Stimulated activated CD8-positive, alpha-beta memory T cell treated with anti-CD3 and anti-CD28 coated beads, Interleukin-4, amount 100 ng/mL, for 24 hours (primary cell): ENCODE data around the gene SSB.
"Not testable (repeated sequence)": the region's sequence is repeated elsewhere in the genome, so short reads cannot be mapped to it uniquely, and the experiment has no call there.

Source experiments
- DNase-seq: peaks from one replicate; pipeline ENCODE4 v3.0.0-alpha.2; 2020; ENCODE audit warnings: low read depth

Gene SSB

GRCh38 chr2:169782513-169782912, 16.2 kb upstream of the SSB start:
- no peak for DNase-seq

GRCh38 chr2:169790581-169790980, 8.1 kb upstream of the SSB start:
- no peak for DNase-seq

- DNase-seq, result no peak
Measured at GRCh38 chr2:169795181-169795580, 3.5 kb upstream of the SSB start.

GRCh38 chr2:169796441-169796840, 2.2 kb upstream of the SSB start:
- DNase-seq, result no peak

GRCh38 chr2:169797601-169798000, 1.1 kb upstream of the SSB start:
- DNase-seq, result no peak

- DNase-seq, result no peak
Measured at GRCh38 chr2:169798397-169798717, 314 bp upstream of the SSB start.

- no peak for DNase-seq
Measured at GRCh38 chr2:169803480-169803879, 4.8 kb downstream of the SSB start.

- no peak for DNase-seq
Measured at GRCh38 chr2:169806586-169806985, 7.9 kb downstream of the SSB start.

GRCh38 chr2:169808221-169808620, 9.6 kb downstream of the SSB start:
- DNase-seq, result no peak

GRCh38 chr2:169815849-169816248, 17.2 kb downstream of the SSB start:
- DNase-seq, result no peak

GRCh38 chr2:169816961-169817360, 18.3 kb downstream of the SSB start:
- DNase-seq, result not testable (repeated sequence)

GRCh38 chr2:169817369-169817768, 18.7 kb downstream of the SSB start:
- DNase-seq, result not testable (repeated sequence)

- DNase-seq, result no peak
Measured at GRCh38 chr2:169818241-169818640, 19.6 kb downstream of the SSB start.

- DNase-seq, result no peak
Measured at GRCh38 chr2:169819106-169819505, 20.4 kb downstream of the SSB start.

GRCh38 chr2:169820101-169820500, 21.4 kb downstream of the SSB start:
- not testable (repeated sequence) for DNase-seq

GRCh38 chr2:169822036-169822435, 23.4 kb downstream of the SSB start:
- DNase-seq, result no peak

GRCh38 chr2:169822785-169823392, 24.2 kb downstream of the SSB start:
- no peak for DNase-seq

GRCh38 chr2:169823996-169824372, 25.3 kb downstream of the SSB start:
- DNase-seq, result no peak

- peak; percentile 72 for DNase-seq
Measured at GRCh38 chr2:169824373-169825333, 26.0 kb downstream of the SSB start, which contains the start of gene METTL5. METTL5 (minus strand) TSS chr2:169824905; CDS start chr2:169824597, 308 bp downstream.

- DNase-seq, result peak; percentile 87
Measured at GRCh38 chr2:169827272-169828140, 28.8 kb downstream of the SSB start, which contains the start of gene UBR3. UBR3 (plus strand) TSS chr2:169827454; CDS start chr2:169827508, 54 bp downstream.

- DNase-seq, result peak; percentile 46
Measured at GRCh38 chr2:169828141-169828811, 29.6 kb downstream of the SSB start.

- no peak for DNase-seq
Measured at GRCh38 chr2:169834401-169834800, 35.7 kb downstream of the SSB start.
